GM19099 (cell line): Measurements from ENCODE around the gene APPBP2.

Experiments
- POLR2A ChIP-seq: IDR thresholded peaks from 3 replicates; pipeline ENCODE4 v1.6.1; 2011; ENCODE audit warnings: low read depth; ENCODE audit not compliant: insufficient read length; ENCODE audit errors: extremely low read depth

Gene APPBP2

GRCh38 chr17:60519795-60520194 lies 6.2 kb downstream of the APPBP2 start:
- no peak for TF ChIP-seq POLR2A

GRCh38 chr17:60514500-60514899 lies 11.5 kb downstream of the APPBP2 start:
- TF ChIP-seq POLR2A, result no peak

DNA sequence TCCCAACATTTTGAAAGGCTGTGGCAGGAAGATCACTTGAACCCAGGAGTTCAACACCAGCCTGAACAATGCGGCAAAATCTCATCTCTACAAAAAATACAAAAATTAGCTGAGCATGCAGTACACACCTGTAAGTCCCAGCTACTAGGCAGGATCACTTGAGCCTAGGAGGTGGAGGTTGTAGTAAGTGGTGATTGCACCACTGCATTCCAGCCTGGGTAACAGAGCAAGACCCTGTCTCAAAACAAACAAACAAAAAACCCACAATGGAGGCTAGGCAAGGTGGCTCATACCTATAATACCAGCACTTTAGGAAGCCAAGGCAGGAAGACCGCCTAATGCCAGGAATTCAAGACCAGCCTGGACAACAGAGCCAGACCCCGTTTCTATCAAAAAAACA lies 12.0 kb downstream of the APPBP2 start:
- no peak for TF ChIP-seq POLR2A

GRCh38 chr17:60513014-60513413 lies 13.0 kb downstream of the APPBP2 start:
- no peak for TF ChIP-seq POLR2A

- TF ChIP-seq POLR2A, result no peak
Observed at GRCh38 chr17:60510723-60511122, 15.3 kb downstream of the APPBP2 start.

DNA sequence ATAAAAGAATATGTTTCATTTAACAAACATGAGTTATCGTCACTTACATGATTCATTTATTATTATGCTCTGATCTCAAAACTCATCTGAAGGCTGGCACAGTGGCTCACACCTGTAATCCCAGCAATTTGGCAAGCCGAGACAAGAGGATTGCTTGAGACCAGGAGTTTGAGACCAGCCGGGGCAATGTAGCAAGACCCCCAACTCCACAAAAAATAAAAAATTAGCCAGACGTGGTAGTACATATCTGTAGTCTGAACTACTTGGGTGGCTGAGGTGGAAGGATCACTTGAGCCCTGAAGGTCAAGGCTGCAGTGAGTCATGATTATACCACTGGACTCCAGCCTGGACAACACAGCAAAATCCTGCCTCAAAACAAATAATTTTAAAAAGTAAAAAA lies 16.0 kb downstream of the APPBP2 start:
- TF ChIP-seq POLR2A, result no peak

GRCh38 chr17:60508384-60508980 lies 17.6 kb downstream of the APPBP2 start:
- no peak for TF ChIP-seq POLR2A

GRCh38 chr17:60506312-60506711 lies 19.7 kb downstream of the APPBP2 start:
- TF ChIP-seq POLR2A, result no peak

DNA sequence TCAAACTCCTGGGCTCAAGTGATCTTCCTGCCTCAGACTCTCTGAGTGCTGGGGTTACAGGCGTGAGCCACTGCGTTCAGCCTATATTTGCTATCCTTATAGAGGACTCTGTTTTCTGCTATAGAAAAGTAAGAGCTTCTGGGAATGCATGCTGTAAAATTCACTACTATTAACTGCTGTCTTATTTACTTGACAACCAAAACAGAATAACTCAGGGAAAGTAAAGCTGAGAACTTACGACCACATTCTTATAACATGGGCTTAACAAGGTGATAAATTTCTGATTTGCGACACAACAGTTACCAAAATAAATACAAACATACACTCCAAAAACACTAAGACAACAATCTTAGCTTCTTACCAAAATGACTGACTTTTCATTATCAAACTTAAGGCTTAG lies 23.9 kb downstream of the APPBP2 start:
- TF ChIP-seq POLR2A, result no peak

DNA sequence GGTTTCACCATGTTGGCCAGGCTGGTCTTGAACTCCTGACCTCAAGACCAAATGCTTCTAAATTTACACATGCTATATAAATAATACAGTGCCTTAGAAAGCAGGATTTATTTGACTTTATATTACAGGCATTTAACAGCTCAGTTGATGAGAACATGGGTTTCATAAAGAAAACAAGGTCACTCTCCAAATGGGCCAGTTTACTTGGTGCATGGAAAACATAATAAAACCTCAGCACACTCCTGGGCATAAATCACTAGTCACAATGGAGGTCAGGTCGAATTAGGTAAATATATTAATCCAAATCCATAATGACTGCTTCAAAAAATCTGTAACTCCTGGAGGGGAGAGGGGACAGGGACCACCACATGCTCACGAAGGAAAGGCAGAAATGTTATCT lies 24.5 kb downstream of the APPBP2 start:
- TF ChIP-seq POLR2A, result no peak

- no peak for TF ChIP-seq POLR2A
Observed at GRCh38 chr17:60496041-60496440, 30.0 kb downstream of the APPBP2 start.

- no peak for TF ChIP-seq POLR2A
Observed at GRCh38 chr17:60495260-60495659, 30.8 kb downstream of the APPBP2 start.

- TF ChIP-seq POLR2A, result no peak
Observed at GRCh38 chr17:60493847-60494321, 32.2 kb downstream of the APPBP2 start.

DNA sequence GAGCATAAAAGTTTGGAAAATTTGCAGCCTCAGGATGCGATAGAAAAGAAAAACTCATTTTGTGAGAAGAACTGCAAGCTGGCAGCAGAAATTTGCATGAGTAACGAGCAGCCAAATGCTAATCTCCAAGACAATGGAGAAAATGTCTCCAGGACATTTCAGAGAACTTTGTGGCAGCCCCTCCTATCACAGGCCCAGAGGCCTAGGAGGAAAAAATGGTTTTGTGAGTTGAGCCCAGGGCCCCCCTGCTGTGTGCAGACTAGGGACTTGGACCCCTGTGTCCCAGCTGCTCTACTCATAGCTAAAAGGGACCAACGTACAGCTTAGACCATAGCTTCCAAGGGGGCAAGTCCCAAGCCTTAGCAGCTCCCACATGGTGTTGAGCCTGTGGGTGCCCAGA lies 34.3 kb downstream of the APPBP2 start:
- TF ChIP-seq POLR2A, result no peak

GRCh38 chr17:60481604-60482003 lies 44.4 kb downstream of the APPBP2 start:
- no peak for TF ChIP-seq POLR2A

GRCh38 chr17:60473788-60474187 lies 52.3 kb downstream of the APPBP2 start:
- no peak for TF ChIP-seq POLR2A

- TF ChIP-seq POLR2A, result no peak
Observed at GRCh38 chr17:60472449-60472848, 53.6 kb downstream of the APPBP2 start.

- TF ChIP-seq POLR2A, result no peak
Observed at GRCh38 chr17:60471451-60471850, 54.6 kb downstream of the APPBP2 start.

- TF ChIP-seq POLR2A, result no peak
Observed at GRCh38 chr17:60468371-60468770, 57.7 kb downstream of the APPBP2 start.
